Measurements from ENCODE around the gene ZNF277.

Gene ZNF277

GRCh38 chr7:112223310-112223709 lies 16.8 kb downstream of the ZNF277 start:
- no peak for ATAC-seq
- TF ChIP-seq TSHZ2 (CRISPR knock-in tag; IDR thresholded peaks at IDR 0.05): no peak
- no peak for TF ChIP-seq ZNF70 (CRISPR knock-in tag; IDR thresholded peaks at IDR 0.05)
- TF ChIP-seq ARNTL (CRISPR knock-in tag; IDR thresholded peaks at IDR 0.05; ENCODE audit: borderline replicate concordance, low read depth): no peak
- TF ChIP-seq TCF4 (CRISPR knock-in tag; IDR thresholded peaks at IDR 0.05; ENCODE audit: borderline replicate concordance): no peak
- TF ChIP-seq ZNF8 (CRISPR knock-in tag; IDR thresholded peaks at IDR 0.05): no peak
- TF ChIP-seq PATZ1 (CRISPR knock-in tag; IDR thresholded peaks at IDR 0.05; ENCODE audit: borderline replicate concordance): no peak
- TF ChIP-seq PPARA (CRISPR knock-in tag; IDR thresholded peaks at IDR 0.05; ENCODE audit: borderline replicate concordance): no peak
- no peak for TF ChIP-seq CSDC2 (CRISPR knock-in tag; IDR thresholded peaks at IDR 0.05)
- no peak for TF ChIP-seq POU6F1 (CRISPR knock-in tag; IDR thresholded peaks at IDR 0.05; ENCODE audit: borderline replicate concordance, low read depth)
- no peak for TF ChIP-seq ISL1 (CRISPR knock-in tag; IDR thresholded peaks at IDR 0.05)
- TF ChIP-seq TOX (CRISPR knock-in tag; IDR thresholded peaks at IDR 0.05; ENCODE audit: borderline replicate concordance): no peak
- TF ChIP-seq ESRRG (CRISPR knock-in tag; IDR thresholded peaks at IDR 0.05): no peak
- no peak for TF ChIP-seq ZC3H10 (CRISPR knock-in tag; IDR thresholded peaks at IDR 0.05)
- TF ChIP-seq OSR1 (CRISPR knock-in tag; IDR thresholded peaks at IDR 0.05): no peak
- no peak for TF ChIP-seq SNAI2 (CRISPR knock-in tag; IDR thresholded peaks at IDR 0.05)

GRCh38 chr7:112224186-112224585 lies 17.7 kb downstream of the ZNF277 start:
- no peak for ATAC-seq

GRCh38 chr7:112225006-112225405 lies 18.5 kb downstream of the ZNF277 start:
- TF ChIP-seq ISL1 (CRISPR knock-in tag; IDR thresholded peaks at IDR 0.05): no peak
- no peak for TF ChIP-seq ZFP30 (CRISPR knock-in tag; IDR thresholded peaks at IDR 0.05)
- no peak for TF ChIP-seq POU6F1 (CRISPR knock-in tag; IDR thresholded peaks at IDR 0.05; ENCODE audit: borderline replicate concordance, low read depth)
- no peak for TF ChIP-seq ZNF8 (CRISPR knock-in tag; IDR thresholded peaks at IDR 0.05)
- no peak for TF ChIP-seq TOX (CRISPR knock-in tag; IDR thresholded peaks at IDR 0.05; ENCODE audit: borderline replicate concordance)
- no peak for TF ChIP-seq SNAI2 (CRISPR knock-in tag; IDR thresholded peaks at IDR 0.05)
- TF ChIP-seq RARB (CRISPR knock-in tag; IDR thresholded peaks at IDR 0.05): no peak
- TF ChIP-seq ZC3H10 (CRISPR knock-in tag; IDR thresholded peaks at IDR 0.05): no peak
- TF ChIP-seq ZNF565 (CRISPR knock-in tag; conservative IDR thresholded peaks at IDR 0.05; ENCODE audit: low read depth): no peak
- TF ChIP-seq GLIS3 (CRISPR knock-in tag; IDR thresholded peaks at IDR 0.05): no peak
- TF ChIP-seq PATZ1 (CRISPR knock-in tag; IDR thresholded peaks at IDR 0.05; ENCODE audit: borderline replicate concordance): no peak
- TF ChIP-seq CSRNP3 (CRISPR knock-in tag; IDR thresholded peaks at IDR 0.05): no peak
- TF ChIP-seq ARNTL (CRISPR knock-in tag; IDR thresholded peaks at IDR 0.05; ENCODE audit: borderline replicate concordance, low read depth): no peak
- TF ChIP-seq ZFP3 (CRISPR knock-in tag; IDR thresholded peaks at IDR 0.05): no peak
- no peak for TF ChIP-seq BACH2 (CRISPR knock-in tag; IDR thresholded peaks at IDR 0.05; ENCODE audit: borderline replicate concordance)
- TF ChIP-seq OSR1 (CRISPR knock-in tag; IDR thresholded peaks at IDR 0.05): no peak
- no peak for TF ChIP-seq ZNF70 (CRISPR knock-in tag; IDR thresholded peaks at IDR 0.05)
- no peak for TF ChIP-seq PPARA (CRISPR knock-in tag; IDR thresholded peaks at IDR 0.05; ENCODE audit: borderline replicate concordance)
- no peak for ATAC-seq

More at GRCh38 chr7:112224186-112224585, 17.7 kb downstream of the ZNF277 start:
- no peak for TF ChIP-seq TOX (CRISPR knock-in tag; IDR thresholded peaks at IDR 0.05; ENCODE audit: borderline replicate concordance)

Data from SK-N-SH treated with all-trans-retinoic acid at 6 μM for 48 hours (cell line).